Adipose tissue (tissue), 3 donors: ENCODE results near the gene OSBP2. TPM values are rescaled to one million over a fixed set of nuclear protein-coding genes. Genes with fewer than 3 reads are reported as not detected.
"Not testable (repeated sequence)": the region's sequence is repeated elsewhere in the genome, so short reads cannot be mapped to it uniquely, and the experiment has no call there.

Source experiments
- H3K27ac ChIP-seq: one replicate; pipeline ENCODE4 v1.5.1; 2013; ENCODE audit warnings: low read depth, low read length
- whole genome bisulfite sequencing, 3 donors: extraction: QIAGEN DNeasy Blood & Tissue Kit; methylation state at CpG; one replicate each; pipeline ENCODE4 v1.1.7; 2013; 5-methylcytosine and 5-hydroxymethylcytosine counted together
- polyA plus RNA-seq, 3 donors: library from polyadenylated mRNA; stranded (reverse); fragments of 200-250 nt; gene quantifications; one replicate each; pipeline ENCODE4 v1.2.3, GENCODE V29; 2013
- donor health status: healthy with polysubstance abuse.
- donor health status: Bipolar disorder and iron deficiency.
- donor health status: healthy.

Gene OSBP2
- polyA plus RNA-seq, 3 donors = 0.58 to 1.1 (median 0.79) TPM

DNA sequence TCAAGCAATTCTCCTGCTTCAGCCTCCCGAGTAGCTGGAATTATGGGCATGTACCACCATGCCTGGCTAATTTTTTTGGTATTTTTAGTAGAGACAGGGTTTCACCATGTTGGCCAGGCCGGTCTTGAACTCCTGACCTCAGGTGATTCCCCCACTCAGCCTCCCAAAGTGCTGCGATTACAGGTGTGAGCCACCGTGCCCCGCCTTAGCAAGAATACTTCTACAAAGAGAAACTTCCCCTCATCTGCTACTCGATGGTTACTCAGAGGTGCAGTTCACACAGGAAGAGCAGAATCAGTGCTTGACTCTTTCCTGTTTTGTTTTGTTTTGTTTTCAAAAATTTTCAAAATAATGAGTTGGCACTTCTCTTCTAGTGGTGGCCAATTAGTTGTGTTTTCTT lies 15.3 kb downstream of the OSBP2 start:
- 76 to 94% (median 87%) methylated on average over 6 of the region's 6 CpGs for WGBS, 3 donors

DNA sequence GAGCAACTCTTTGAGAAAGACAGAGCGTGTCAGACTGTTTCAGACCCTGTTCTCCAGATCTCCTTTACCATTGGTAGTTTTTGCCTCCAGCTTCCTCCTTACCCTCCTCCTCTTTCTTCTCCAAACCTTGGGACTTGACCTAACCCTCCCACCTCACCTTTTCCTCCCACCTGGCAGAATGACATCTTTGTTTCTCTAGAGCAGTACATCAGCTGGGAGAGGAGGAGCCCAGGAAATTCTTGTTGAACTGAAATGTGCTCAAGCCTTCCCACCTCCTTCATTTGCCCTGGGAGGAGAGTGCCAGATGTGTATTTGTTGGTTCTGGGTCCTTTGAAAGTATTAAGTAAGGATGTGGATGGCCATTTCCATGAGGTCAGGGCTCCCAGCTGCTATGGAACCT lies 17.4 kb downstream of the OSBP2 start:
- no peak overlapping the region for H3K27ac ChIP-seq
- WGBS, 3 donors = 94 to 95% (median 94%) methylated on average over 1 of the region's 1 CpG

More for the DNA sequence above, 15.3 kb downstream of the OSBP2 start:
- H3K27ac ChIP-seq = not testable (repeated sequence)

DNA sequence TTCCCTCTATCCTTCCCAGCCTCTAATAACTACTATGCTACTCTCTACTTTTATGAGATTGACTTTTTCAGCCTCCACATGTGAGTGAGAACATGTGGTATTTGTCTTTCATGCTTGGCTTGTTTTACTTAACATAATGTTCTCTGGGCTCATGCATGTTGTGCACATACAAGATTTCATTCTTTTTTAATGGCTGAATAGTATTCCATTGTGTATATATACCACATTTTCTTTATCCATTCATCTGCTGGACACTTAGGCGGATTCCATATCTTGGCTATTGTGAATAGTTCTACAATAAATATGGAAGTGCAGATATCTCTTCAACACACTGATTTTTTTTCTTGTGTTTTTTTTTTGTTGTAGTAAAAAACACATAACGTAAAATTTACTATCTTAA lies 19.4 kb downstream of the OSBP2 start:
- no peak overlapping the region for H3K27ac ChIP-seq
- 93 to 99% (median 98%) methylated on average over 2 of the region's 2 CpGs for WGBS, 3 donors

DNA sequence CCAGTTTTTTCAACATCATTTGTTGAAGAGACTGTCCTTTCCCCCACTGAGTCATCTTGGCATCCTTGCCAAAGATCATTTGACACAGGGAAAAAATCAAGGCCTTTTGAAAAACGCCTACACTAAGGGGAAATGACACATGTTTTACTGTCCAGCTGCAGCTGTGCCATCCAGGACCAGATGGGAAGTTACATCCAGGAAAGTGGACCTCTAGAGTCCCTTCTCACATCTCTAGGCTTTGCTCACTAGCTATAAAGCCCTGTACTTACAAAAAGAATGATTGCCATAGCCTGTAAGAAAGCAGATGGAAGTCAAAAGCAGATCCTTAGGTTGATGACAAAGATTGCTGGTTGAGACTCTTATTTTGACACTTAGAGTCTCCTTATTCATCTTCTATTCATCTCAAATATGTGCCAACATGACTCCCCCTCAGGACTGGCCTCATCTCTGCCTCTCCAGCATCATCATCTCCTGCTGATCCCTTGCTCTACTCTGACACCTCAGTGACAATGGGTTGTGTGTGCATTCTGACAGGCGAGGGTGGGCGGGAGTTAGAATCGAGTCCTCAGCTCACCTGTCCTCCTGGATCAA lies 22.8 kb downstream of the OSBP2 start:
- 63 to 80% (median 73%) methylated on average over 4 of the region's 4 CpGs for WGBS, 3 donors
- H3K27ac ChIP-seq = no peak overlapping the region

DNA sequence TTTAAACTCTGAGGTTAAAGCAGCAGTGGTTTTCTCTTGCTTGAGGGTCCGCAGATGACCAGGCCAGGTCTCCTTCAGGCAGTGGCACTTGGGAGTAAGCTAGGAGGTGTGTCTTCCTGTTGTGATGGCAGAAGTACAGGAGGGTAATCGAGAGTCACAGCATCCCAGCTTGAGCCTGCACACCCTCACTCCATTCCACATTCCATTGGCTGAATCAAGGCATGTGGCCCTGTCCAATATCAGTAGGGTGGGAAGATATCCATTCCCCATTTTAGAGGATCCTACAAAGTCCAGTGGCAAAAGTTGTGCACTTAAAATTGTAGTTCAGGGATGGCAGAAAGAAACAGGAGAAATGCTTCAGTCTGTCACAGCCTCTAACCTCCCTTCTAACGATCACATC lies 23.3 kb downstream of the OSBP2 start:
- 83 to 86% (median 85%) methylated on average over 3 of the region's 3 CpGs for WGBS, 3 donors
- H3K27ac ChIP-seq = no peak overlapping the region

DNA sequence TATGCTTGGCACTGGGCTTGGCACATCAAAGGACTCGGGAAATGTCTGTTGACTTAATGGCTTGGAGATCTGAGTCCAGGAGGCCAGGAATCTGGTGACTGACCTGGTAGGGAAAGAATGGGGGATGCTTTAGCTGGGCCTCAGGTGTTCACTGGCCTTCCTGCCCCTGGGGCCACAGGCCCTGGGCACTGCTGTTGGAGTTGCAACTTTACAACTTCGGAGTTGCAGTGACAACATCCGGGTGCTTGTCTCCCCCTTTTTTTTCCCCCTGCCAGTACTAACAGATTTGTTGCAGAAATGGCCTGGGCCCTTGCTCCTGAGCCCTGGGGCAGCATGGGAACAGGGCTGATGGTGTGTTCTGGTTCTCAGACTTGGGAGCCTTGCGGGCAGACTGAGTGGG lies 23.8 kb downstream of the OSBP2 start:
- no peak overlapping the region for H3K27ac ChIP-seq
- WGBS, 3 donors = 88 to 90% (median 90%) methylated on average over 4 of the region's 4 CpGs

DNA sequence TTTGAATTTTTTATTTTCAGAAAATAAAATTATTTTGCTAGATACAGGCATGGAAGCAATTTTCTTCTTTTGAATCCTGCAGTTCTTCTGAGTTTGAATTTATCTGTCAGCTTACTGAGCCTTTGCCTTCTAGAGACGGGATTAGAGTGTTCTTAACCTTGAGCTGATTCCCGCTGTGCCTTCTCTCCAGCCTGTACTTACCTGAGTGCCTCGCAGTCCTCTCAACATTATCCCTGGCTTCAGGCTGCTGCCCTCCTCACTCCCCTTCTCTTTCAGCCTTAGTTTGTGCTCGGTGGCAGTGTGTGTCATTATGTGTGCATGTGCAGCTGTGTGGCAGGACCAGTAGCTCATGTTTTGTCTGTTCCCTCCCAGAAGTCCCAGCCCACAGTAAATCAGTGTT lies 24.3 kb downstream of the OSBP2 start:
- no peak overlapping the region for H3K27ac ChIP-seq
- WGBS, 3 donors = 77 to 93% (median 84%) methylated on average over 4 of the region's 4 CpGs

DNA sequence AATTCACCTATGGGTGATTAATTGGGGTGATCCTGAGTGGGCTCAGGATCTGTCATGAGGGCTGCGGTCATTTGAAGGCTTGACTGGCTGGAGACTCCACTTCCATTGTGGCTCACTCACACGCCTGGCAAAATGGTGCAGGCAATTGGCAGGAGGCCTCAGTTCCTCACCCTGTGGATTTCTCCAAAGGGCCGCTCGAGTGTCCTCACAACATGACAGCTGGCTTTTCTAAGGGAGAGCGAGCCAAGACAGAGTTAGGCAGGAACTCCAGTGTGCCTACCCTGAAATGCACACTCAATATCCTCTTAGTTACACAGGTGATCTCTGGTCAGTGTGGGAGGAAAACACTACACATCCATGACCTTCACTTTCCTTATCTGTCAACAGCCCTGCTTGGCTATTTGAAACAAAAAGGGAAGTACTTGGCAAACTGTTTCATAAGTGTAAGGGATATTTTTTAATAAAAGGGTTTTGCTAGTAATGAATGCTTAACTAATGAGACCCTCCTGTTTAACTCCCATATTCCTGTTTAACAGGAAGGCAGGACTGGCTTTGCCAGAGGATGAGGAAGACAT lies 25.7 kb downstream of the OSBP2 start:
- no peak overlapping the region for H3K27ac ChIP-seq
- 63 to 94% (median 69%) methylated on average over 5 of the region's 5 CpGs for WGBS, 3 donors

DNA sequence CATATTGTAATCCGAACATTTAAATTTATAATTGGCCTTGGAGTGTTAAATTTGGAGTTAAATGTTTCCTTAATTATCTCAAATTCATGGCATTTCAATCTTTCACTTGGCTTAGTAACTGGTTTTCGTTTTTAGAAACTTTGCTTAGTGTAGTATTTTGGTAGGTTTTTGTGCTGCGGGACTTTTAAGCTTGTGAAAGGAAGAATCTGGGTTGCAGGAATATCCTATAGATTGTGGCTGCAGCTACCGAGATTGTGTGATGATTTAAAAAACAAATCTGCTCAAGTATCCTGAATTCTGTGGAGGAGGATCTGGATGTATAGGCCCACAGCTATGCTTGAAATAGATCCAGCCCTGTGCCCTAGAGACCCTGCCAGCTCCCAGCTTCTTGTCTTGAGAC lies 27.1 kb downstream of the OSBP2 start:
- WGBS, 3 donors = 87 to 92% (median 91%) methylated on average over 4 of the region's 4 CpGs

DNA sequence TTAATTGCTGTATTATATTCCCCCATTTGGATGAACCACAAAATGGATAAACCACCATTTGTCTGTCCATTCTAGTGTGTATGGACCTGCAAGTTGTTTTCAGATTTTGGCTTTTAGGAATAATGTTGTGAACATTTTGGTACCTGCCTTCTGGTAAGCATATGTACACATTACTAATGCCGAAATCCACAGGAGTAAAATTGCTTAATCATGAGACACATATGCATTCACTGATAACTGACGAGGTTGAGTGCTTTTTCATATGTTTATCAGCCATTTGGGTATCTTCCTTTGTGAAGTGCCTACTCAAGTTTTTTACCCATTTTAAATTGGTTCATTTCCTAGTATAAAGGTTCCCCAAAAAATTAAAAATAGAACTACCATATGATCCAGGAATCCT lies 34.2 kb downstream of the OSBP2 start:
- 75 to 90% (median 86%) methylated on average over 2 of the region's 2 CpGs for WGBS, 3 donors

More for the DNA sequence above, 27.1 kb downstream of the OSBP2 start:
- H3K27ac ChIP-seq = no peak overlapping the region

DNA sequence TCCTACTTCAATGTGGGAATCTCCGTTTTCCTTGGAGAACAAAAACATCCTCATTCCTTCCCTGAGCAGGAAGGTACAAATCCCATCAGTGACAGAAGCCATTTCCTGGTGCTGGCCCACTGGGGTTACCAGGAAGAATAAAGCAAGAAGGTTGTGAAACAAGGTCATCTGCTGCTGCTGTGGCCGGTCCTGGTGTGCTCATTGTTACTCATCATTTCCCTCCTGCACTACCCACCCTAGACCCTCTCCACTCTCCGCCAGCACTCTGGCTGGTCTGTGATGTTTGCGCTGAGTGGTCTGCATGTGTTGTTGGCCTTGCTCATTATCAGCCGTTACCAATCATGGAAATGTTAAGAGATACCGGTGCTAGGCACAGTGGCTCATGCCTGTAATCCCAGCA lies 37.0 kb downstream of the OSBP2 start:
- WGBS, 3 donors = 77 to 89% (median 78%) methylated on average over 6 of the region's 6 CpGs
- no peak overlapping the region for H3K27ac ChIP-seq

More for the DNA sequence above, 34.2 kb downstream of the OSBP2 start:
- H3K27ac ChIP-seq = no peak overlapping the region

DNA sequence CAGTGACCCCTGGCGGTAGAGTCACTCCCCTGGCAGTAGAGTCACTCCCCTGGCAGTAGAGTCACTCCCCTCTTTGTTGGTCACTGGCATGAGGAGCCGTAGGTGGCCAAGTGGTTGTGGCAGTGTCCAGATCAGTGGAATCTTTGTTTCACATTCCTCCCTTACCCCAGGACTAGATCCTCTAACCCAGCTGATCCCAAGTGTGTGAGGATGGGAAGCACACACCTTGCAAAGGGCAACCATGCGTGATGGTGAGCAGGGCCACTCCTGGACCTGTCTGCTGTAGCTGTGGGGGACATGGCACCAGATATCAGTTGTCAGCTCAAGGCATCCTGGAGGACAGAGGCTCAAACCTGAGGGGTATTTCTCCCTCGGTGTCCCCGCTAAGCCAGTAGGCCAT lies 37.8 kb downstream of the OSBP2 start:
- no peak overlapping the region for H3K27ac ChIP-seq
- WGBS, 3 donors = 87 to 94% (median 90%) methylated on average over 5 of the region's 5 CpGs

DNA sequence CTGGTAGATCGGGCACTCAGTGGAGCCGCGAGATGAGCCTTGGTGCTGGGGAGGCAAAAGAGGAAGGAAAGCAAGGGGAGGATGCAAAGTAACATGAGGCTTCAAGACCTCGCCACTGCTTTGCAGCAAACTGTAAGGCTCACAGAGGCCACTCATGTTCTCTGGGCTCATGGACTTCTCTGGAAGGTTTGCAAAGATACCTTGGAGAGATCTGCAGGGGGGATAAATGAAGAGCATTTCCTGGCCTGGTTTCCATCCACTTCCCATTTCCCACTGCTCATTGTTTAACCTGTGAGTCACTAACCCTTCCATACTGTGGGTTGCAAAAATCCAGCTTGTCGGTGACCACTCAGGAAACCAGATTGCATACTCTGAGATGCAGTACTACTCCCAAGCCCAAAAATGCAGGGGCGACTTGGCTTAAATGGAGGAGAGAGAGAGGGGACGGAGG lies 38.5 kb downstream of the OSBP2 start:
- WGBS, 3 donors = 57 to 80% (median 69%) methylated on average over 7 of the region's 7 CpGs
- H3K27ac ChIP-seq = no peak overlapping the region

DNA sequence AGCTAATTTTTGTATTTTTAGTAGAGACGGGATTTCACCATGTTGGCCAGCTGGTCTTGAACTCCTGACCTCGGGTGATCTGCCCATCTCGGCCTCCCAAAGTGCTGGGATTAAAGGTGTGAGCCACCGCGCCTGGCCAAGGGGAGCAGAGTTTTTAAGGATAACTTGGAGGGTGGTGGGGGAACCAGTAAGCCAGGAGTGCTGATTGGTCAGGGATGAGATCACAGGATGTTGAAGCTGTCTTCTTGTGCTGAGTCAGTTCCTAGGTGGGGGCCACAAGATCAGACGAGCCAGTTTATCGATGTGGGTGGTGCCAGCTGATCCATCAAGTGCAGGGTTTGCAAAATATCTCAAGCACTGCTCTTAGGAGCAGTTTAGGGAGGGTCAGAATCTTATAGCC lies 45.3 kb downstream of the OSBP2 start:
- WGBS, 3 donors = 77 to 85% (median 77%) methylated on average over 7 of the region's 7 CpGs
- not testable (repeated sequence) for H3K27ac ChIP-seq

DNA sequence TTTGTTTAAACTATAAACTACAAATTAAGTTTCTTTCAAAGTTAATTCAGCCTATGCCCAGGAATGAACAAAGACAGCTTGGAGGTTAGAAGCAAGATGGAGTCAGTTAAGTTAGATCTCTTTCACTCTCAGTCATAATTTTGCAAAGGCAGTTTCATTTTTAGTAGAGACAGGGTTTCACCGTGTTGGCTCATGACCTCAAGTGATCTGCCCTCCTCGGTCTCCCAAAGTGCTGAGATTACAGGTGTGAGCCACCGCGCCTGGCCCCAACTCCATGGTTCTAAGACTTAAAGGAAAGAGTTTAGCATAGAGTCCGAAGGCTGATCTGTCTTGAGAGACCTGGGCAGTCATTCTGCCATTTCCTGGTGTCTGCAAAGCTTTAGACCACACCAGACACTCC lies 45.8 kb downstream of the OSBP2 start:
- H3K27ac ChIP-seq = not testable (repeated sequence)
- 81 to 92% (median 85%) methylated on average over 5 of the region's 5 CpGs for WGBS, 3 donors

DNA sequence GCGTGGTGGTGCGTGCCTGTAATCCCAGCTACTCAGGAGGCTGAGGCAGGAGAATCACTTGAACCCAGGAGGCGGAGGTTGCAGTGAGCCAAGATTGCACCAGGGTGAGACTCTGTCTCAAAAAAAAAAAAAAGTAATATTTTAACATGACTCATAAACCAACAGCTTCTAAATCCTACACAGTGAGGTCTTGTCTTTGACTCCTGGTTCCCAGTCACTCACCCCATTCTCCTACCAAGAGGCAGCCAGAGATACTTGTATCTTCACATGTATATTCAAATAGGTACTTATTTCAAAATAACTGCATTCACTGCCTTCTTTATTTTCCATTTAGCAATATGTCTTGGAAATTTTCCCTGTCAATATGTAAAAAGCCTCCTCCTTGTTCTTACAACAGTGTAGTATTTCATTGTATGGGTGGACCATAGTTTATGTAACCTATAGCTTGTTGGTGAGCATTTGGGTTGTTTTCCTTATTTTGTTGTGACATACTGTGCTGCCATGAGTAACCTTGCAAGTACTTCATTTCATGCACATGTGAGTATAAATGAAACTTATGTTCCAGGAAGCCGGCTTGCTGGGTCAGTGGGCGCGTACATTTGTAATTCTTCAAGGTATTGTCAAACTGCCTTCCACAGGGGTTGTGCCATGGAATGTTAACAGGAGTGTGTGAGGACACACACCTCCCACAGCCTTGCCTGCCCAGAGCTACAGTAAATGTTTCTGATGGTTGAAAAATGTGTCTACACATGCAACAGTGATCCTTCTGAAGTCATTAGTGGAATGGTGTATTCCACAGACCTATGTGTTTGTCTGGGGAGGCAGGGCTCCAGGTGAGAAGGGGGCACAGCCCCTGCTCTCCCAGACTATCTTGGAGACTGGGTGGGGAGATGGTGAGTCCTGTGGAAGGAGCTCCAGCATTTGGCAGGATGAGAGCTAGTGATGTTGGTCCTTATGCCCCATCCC lies 47.9 kb downstream of the OSBP2 start:
- H3K27ac ChIP-seq = no peak overlapping the region
- 78 to 86% (median 78%) methylated on average over 5 to 6 of the region's 6 CpGs for WGBS, 3 donors

DNA sequence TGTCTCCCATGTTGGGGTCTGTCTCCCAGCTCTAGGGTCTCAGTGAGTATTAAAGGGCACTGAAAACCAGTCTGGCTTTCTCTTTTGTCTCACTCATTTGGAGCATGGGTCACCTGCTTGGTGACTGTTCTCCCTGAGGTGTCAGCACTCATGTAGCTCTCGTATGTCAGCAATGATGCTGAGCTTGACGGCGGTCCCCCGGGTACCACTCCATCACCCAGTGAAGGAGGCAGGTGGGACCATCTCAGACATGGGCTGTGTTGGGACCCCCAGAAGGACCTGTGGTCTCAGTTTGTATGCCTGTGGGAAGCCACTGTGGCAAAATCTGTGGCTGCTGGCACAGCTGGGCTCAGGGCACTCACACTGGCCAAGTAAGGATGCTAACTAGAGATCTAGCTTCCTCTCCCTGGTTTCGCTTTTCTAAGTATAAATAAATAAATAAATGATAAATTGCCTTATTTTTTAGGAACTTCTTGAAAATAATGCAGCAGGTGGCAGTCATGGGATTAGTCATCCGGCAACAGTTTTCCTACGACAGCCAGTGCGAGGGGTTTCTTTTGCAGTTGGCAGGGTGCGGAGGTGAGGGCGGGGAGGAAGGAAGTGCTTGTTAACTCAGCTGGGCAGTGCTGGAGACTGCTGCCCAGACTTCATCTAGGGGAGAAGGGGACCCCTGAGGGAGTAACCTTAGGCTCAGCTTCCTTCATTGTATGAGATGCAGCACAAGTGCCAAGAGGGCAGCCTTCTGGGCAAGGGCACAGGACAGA lies 48.8 kb downstream of the OSBP2 start:
- WGBS, 3 donors = 54 to 86% (median 66%) methylated on average over 10 of the region's 10 CpGs
- no peak overlapping the region for H3K27ac ChIP-seq

DNA sequence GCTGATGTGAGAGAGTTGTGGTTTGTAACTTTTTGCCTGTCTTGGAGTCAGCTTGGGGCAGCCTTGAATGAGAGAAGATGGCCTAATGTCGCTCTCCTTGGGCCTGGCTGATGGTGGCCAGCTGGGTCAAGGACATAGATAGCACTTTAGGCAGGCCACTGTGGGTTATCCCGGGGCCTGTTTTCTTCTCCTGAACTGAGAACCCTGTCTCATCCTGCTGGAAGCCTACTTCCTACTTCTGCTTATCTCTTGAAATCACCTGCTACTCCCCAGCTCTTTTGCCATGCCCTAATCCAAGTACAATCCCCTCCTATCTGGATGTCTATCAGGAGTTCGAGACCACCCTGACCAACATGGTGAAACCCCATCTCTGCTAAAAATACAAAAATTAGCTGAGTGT lies 49.5 kb downstream of the OSBP2 start:
- 68 to 83% (median 74%) methylated on average over 3 of the region's 3 CpGs for WGBS, 3 donors
- no peak overlapping the region for H3K27ac ChIP-seq

DNA sequence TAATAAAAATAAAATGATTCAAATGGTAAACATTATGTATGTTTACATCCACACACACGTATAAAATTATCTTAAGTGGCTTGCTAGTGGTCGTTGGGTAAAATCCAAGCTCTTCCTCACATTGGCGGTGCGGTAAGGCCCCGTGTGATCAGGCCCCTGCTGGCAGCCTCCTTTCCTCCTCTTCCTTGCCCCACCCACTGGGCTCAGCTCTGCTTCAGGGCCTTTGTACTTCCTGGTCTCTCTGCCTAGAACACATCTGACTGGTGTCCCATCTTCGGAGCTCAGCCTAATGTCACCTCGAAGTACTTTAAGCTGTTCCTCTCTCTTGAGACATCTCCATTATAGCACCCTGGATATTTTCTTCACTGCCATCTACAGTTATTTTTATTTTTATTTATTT lies 52.8 kb downstream of the OSBP2 start:
- WGBS, 3 donors = 69 to 83% (median 70%) methylated on average over 7 of the region's 7 CpGs
- no peak overlapping the region for H3K27ac ChIP-seq
